ENCODE results near the gene GPR55. TPM values are rescaled to one million over a fixed set of nuclear protein-coding genes. Genes with fewer than 3 reads are reported as not detected.

GPR55 gene
- total RNA-seq, 1 experiment from 2014 or later, result not detected

GRCh38 chr2:230955163-230955737 lies 30.2 kb upstream of the GPR55 start:
- Histone ChIP-seq H3K27me3 (replicated peaks; ENCODE audit: control insufficient read depth, insufficient read depth, low read length) (no peaks in the 10 kb centered on the region), H3K4me1 (peaks cover 12% of the 10 kb centered on the region), H3K36me3 (ENCODE audit: control insufficient read depth, insufficient read depth, low read length) (no peaks in the 10 kb centered on the region), H3K4me3 (ENCODE audit: low read depth, low read length) (no peak overlapping the region), H3K9me3 (no peaks in the 10 kb centered on the region)
- intact Hi-C loops (cut with micrococcal nuclease; ENCODE audit: unreplicated experiment), result no loop called here
- ChIA-PET POLR2A (no interaction called here), CTCF (no interaction called here)
- DNase-seq, result no peak
- BruUV-seq (replicated peaks), result no TSS peak
- no peak overlapping the region for H3K27ac Mint-ChIP-seq (ENCODE audit: unreplicated experiment)
- H3K4me1 Mint-ChIP-seq (ENCODE audit: low read depth, unreplicated experiment), result peaks cover 8% of the 10 kb centered on the region
- no peak for TF ChIP-seq CTCF (IDR thresholded peaks at IDR 0.05; ENCODE audit: insufficient read depth in 1 of 2, low read depth in 1 of 2, low read length in 1 of 2, severe bottlenecking in 1 of 2, unreplicated experiment in 1 of 2)
- H3K27me3 Mint-ChIP-seq (ENCODE audit: insufficient read depth, unreplicated experiment), result no peaks in the 10 kb centered on the region
- no peaks in the 10 kb centered on the region for H3K9me3 Mint-ChIP-seq (ENCODE audit: unreplicated experiment)
- H3K4me3 Mint-ChIP-seq (ENCODE audit: unreplicated experiment), result no peak overlapping the region
- H3K36me3 Mint-ChIP-seq (ENCODE audit: insufficient read depth, unreplicated experiment), result peaks cover 5% of the 10 kb centered on the region

- Histone ChIP-seq H3K36me3 (ENCODE audit: control insufficient read depth, insufficient read depth, low read length) (no peaks in the 10 kb centered on the region), H3K9me3 (no peaks in the 10 kb centered on the region), H3K4me1 (peaks cover 9% of the 10 kb centered on the region), H3K27me3 (replicated peaks; ENCODE audit: control insufficient read depth, insufficient read depth, low read length) (no peaks in the 10 kb centered on the region), H3K4me3 (ENCODE audit: low read depth, low read length) (no peak overlapping the region)
- TF ChIP-seq CTCF (IDR thresholded peaks at IDR 0.05; ENCODE audit: insufficient read depth in 1 of 2, low read depth in 1 of 2, low read length in 1 of 2, severe bottlenecking in 1 of 2, unreplicated experiment in 1 of 2), result no peak
- BruUV-seq (replicated peaks), result no TSS peak
- intact Hi-C loops (cut with micrococcal nuclease; ENCODE audit: unreplicated experiment), result no loop called here
- H3K4me1 Mint-ChIP-seq (ENCODE audit: low read depth, unreplicated experiment), result peaks cover 8% of the 10 kb centered on the region
- POLR2A ChIA-PET, result no interaction called here
- H3K9me3 Mint-ChIP-seq (ENCODE audit: unreplicated experiment), result no peaks in the 10 kb centered on the region
- H3K36me3 Mint-ChIP-seq (ENCODE audit: insufficient read depth, unreplicated experiment), result peaks cover 5% of the 10 kb centered on the region
- H3K4me3 Mint-ChIP-seq (ENCODE audit: unreplicated experiment), result no peak overlapping the region
- CTCF ChIA-PET, result no interaction called here
- no peak for DNase-seq
- no peak overlapping the region for H3K27ac Mint-ChIP-seq (ENCODE audit: unreplicated experiment)
- no peaks in the 10 kb centered on the region for H3K27me3 Mint-ChIP-seq (ENCODE audit: insufficient read depth, unreplicated experiment)
These were observed 29.7 kb upstream of the GPR55 start for GRCh38 chr2:230954746-230955145.

- ChIA-PET CTCF (no interaction called here), POLR2A (no interaction called here)
- intact Hi-C loops (cut with micrococcal nuclease; ENCODE audit: unreplicated experiment), result no loop called here
- BruUV-seq (replicated peaks), result no TSS peak
- Histone ChIP-seq H3K27me3 (replicated peaks; ENCODE audit: control insufficient read depth, insufficient read depth, low read length) (no peaks in the 10 kb centered on the region), H3K4me1 (0 out of 2 replicates have a peak, but pooled peaks cover 6% of the 10 kb centered on the region), H3K36me3 (ENCODE audit: control insufficient read depth, insufficient read depth, low read length) (no peaks in the 10 kb centered on the region), H3K9me3 (no peaks in the 10 kb centered on the region), H3K4me3 (ENCODE audit: low read depth, low read length) (no peak overlapping the region)
- DNase-seq, result no peak
- Mint-ChIP-seq H3K27ac (ENCODE audit: unreplicated experiment) (no peak overlapping the region), H3K27me3 (ENCODE audit: insufficient read depth, unreplicated experiment) (no peaks in the 10 kb centered on the region), H3K9me3 (ENCODE audit: unreplicated experiment) (no peaks in the 10 kb centered on the region), H3K36me3 (ENCODE audit: insufficient read depth, unreplicated experiment) (peaks cover 5% of the 10 kb centered on the region), H3K4me1 (ENCODE audit: low read depth, unreplicated experiment) (peaks cover 4% of the 10 kb centered on the region), H3K4me3 (ENCODE audit: unreplicated experiment) (no peak overlapping the region)
- no peak for TF ChIP-seq CTCF (IDR thresholded peaks at IDR 0.05; ENCODE audit: insufficient read depth in 1 of 2, low read depth in 1 of 2, low read length in 1 of 2, severe bottlenecking in 1 of 2, unreplicated experiment in 1 of 2)
These were observed 28.8 kb upstream of the GPR55 start for GRCh38 chr2:230953845-230954244.
